GM12878 (cell line): ENCODE results near the gene CDK15. TPM values are rescaled to one million over a fixed set of nuclear protein-coding genes. Genes with fewer than 3 reads are reported as not detected.

ENCODE experiments used
- ATAC-seq: fragments of 200-7000 bp; cut with Tn5 transposase; 3 replicates; pipeline ENCODE4 v1.9.1; 2020; ENCODE audit warnings: mild to moderate bottlenecking, moderate library complexity
- BruUV-seq: library from RNA; stranded (reverse); fragments of 400-500 nt; replicated peaks from 2 replicates; lab custom pipeline; 2021; lab: Mats Ljungman, UMichigan
- CTCF ChIA-PET: fragments of 300-600 bp; sonication (Branson Sonifier 250); formaldehyde crosslinking; extraction: SDS; loops from one replicate; lab custom pipeline; 2021; ENCODE audit warnings: inconsistent platforms; lab: Yijun Ruan, JAX
- POLR2A ChIA-PET: fragments of 350-600 bp; formaldehyde crosslinking; extraction: SDS; loops from one replicate; lab custom pipeline; 2021; ENCODE audit warnings: inconsistent platforms; lab: Charles Lee
- RAD21 ChIA-PET: fragments of 300-600 bp; sonication (Branson Sonifier 250); formaldehyde crosslinking; loops from one replicate; lab custom pipeline; 2023; ENCODE audit warnings: antibody characterized with exemption; ENCODE audit not compliant: unreplicated experiment; lab: Charles Lee
- SMC1A ChIA-PET: fragments of 300-600 bp; sonication (Branson Sonifier 250); formaldehyde crosslinking; loops from one replicate; lab custom pipeline; 2023; ENCODE audit not compliant: unreplicated experiment, uncharacterized antibody; lab: Charles Lee
- DNase-seq: peaks from one replicate; pipeline ENCODE4 v3.0.0-alpha.2; 2011; ENCODE audit warnings: low read depth, low spot score
- FAIRE-seq: peaks from 3 replicates; lab custom pipeline; 2011; peaks lifted over from hg19 to GRCh38; lab: Jason Lieb, UNC
- H2AFZ ChIP-seq: 2 replicates; pipeline ENCODE4 v1.6.0; 2011; ENCODE audit warnings: low read depth, low read length, control low read depth; ENCODE audit not compliant: control insufficient read depth
- H3K27ac ChIP-seq: 2 replicates; pipeline ENCODE4 v1.5.1; 2011; ENCODE audit warnings: control low read depth; ENCODE audit not compliant: control insufficient read depth, insufficient read depth
- H3K27me3 ChIP-seq, 2 experiments: replicated peaks in 1 of 2; 2 replicates each; pipeline versions ENCODE4 v1.6.0 to v1.6.1; 2011; ENCODE audit warnings: low read length in 1 of 2; ENCODE audit not compliant: control insufficient read depth in 2 of 2, insufficient read depth in 2 of 2
- H3K36me3 ChIP-seq, 2 experiments: 2 replicates each; pipeline ENCODE4 v1.5.1; 2011; ENCODE audit warnings: low read length in 1 of 2; ENCODE audit not compliant: control insufficient read depth in 2 of 2, insufficient read depth in 2 of 2
- H3K4me1 ChIP-seq: 2 replicates; pipeline ENCODE4 v1.6.1; 2011; ENCODE audit warnings: mild to moderate bottlenecking, low read length, moderate library complexity, mixed read lengths; ENCODE audit not compliant: control insufficient read depth, insufficient read depth
- H3K4me2 ChIP-seq: 2 replicates; pipeline ENCODE4 v1.6.0; 2011; ENCODE audit warnings: control low read depth; ENCODE audit not compliant: control insufficient read depth, insufficient read depth
- H3K4me3 ChIP-seq: fragments of 200-600 bp; sonication (generic); 2 replicates; pipeline ENCODE4 v1.5.1; 2016
- H3K79me2 ChIP-seq: 2 replicates; pipeline ENCODE4 v1.6.0; 2011; ENCODE audit warnings: low read length; ENCODE audit not compliant: control insufficient read depth, insufficient read depth
- H3K9ac ChIP-seq: 2 replicates; pipeline ENCODE4 v1.8.0; 2011; ENCODE audit warnings: low read length, control low read depth, mixed read lengths; ENCODE audit not compliant: control insufficient read depth, insufficient read depth
- H3K9me3 ChIP-seq: replicated peaks from 3 replicates; pipeline ENCODE4 v1.5.1; 2011; ENCODE audit warnings: mild to moderate bottlenecking, low read length; ENCODE audit not compliant: control insufficient read depth, insufficient read depth
- H4K20me1 ChIP-seq: 2 replicates; pipeline ENCODE4 v1.6.0; 2011; ENCODE audit not compliant: control insufficient read depth, insufficient read depth
- ASH2L ChIP-seq: fragments of 300-600, 200-600 bp; sonication (generic); IDR thresholded peaks from 2 replicates; pipeline ENCODE4 v1.6.1; 2017; ENCODE audit warnings: low read depth, mild to moderate bottlenecking, borderline replicate concordance
- CHD2 ChIP-seq: IDR thresholded peaks from 2 replicates; pipeline ENCODE4 v1.6.1; 2011; ENCODE audit warnings: low read depth, low read length, improper control_type of control experiment, borderline replicate concordance
- GATAD2B ChIP-seq: fragments of 450-650 bp; conservative IDR thresholded peaks from 2 replicates; pipeline ENCODE4 v1.6.1; 2017; ENCODE audit warnings: low read depth, mild to moderate bottlenecking, moderate library complexity
- NFXL1 ChIP-seq: fragments of 450-650 bp; IDR thresholded peaks from 2 replicates; pipeline ENCODE4 v1.6.1; 2017; ENCODE audit warnings: antibody characterized with exemption, mild to moderate bottlenecking, borderline replicate concordance
- RB1 ChIP-seq: fragments of 450-650 bp; formaldehyde crosslinking; IDR thresholded peaks from 2 replicates; pipeline ENCODE4 v1.6.1; 2017; ENCODE audit warnings: mild to moderate bottlenecking, borderline replicate concordance
- RUNX3 ChIP-seq: IDR thresholded peaks from 2 replicates; pipeline ENCODE4 v1.6.1; 2012; ENCODE audit warnings: low read length, inconsistent platforms
- SMC3 ChIP-seq: IDR thresholded peaks from 2 replicates; pipeline ENCODE4 v1.6.1; 2011; ENCODE audit warnings: low read length, improper control_type of control experiment, borderline replicate concordance
- YBX1 ChIP-seq: fragments of 450-650 bp; IDR thresholded peaks from 2 replicates; pipeline ENCODE4 v1.6.1; 2016; ENCODE audit warnings: antibody characterized with exemption
- ZSCAN29 ChIP-seq: fragments of 450-650 bp; IDR thresholded peaks from 2 replicates; pipeline ENCODE4 v1.6.1; 2017; ENCODE audit warnings: mild to moderate bottlenecking, moderate library complexity
- ZZZ3 ChIP-seq: IDR thresholded peaks from 2 replicates; pipeline ENCODE4 v1.6.1; 2011; ENCODE audit warnings: low read depth; ENCODE audit not compliant: control insufficient read depth, insufficient read length
- WGBS: methylation state at CpG from one replicate; pipeline ENCODE4 v1.1.6; 2016; ENCODE audit warnings: low lambda C conversion rate; ENCODE audit not compliant: insufficient replicate concordance, insufficient coverage; ENCODE audit errors: missing lambda C conversion rate; 5-methylcytosine and 5-hydroxymethylcytosine counted together
- in situ Hi-C: fragments of 300-500 bp; cut with MboI; formaldehyde crosslinking; loops from 9 replicates; pipeline ENCODE4 v1.14.3; 2018; ENCODE audit warnings: mixed read lengths
- intact Hi-C: fragments of 100-400 bp; cut with micrococcal nuclease; formaldehyde crosslinking; loops from one replicate; pipeline ENCODE4 v1.14.2; 2022; ENCODE audit not compliant: unreplicated experiment
- polyA plus RNA-seq, 11 experiments: library from polyadenylated mRNA; depleted of rRNA in 4 of 11; unstranded in 6 of 11; stranded (reverse) in 5 of 11; fragments of >200 nt; fragmentation: Nextera tagmentation in 4 of 11; fragmentation: Illumina TruSeq in 1 of 11; extraction: Ambion mirVana in 4 of 11; extraction: Trizol in 1 of 11; gene quantifications; 1 replicate in 1 of 11; 2 replicates in 10 of 11; pipeline versions ENCODE4 v1.2.1 to v1.2.3, GENCODE V29; 2011 to 2016; ENCODE audit warnings: inconsistent platforms in 2 of 11, missing spikeins in 2 of 11, low read depth in 1 of 11
- total RNA-seq, 4 experiments: library from RNA; depleted of rRNA in 3 of 4; stranded (reverse); fragments of >200 nt in 3 of 4; fragmentation: Illumina TruSeq in 1 of 4; extraction: Trizol in 1 of 4; gene quantifications; 2 replicates each; pipeline versions ENCODE4 v1.2.1 to v1.2.3, GENCODE V29; 2013 to 2021

The CDK15 gene
- total and polyA plus RNA-seq, 10 of the 15 experiments (the other 5 are each of a cell fraction or from before 2014, with no cell fraction given) = 0.01 to 0.04 TPM; not detected in 8

DNA sequence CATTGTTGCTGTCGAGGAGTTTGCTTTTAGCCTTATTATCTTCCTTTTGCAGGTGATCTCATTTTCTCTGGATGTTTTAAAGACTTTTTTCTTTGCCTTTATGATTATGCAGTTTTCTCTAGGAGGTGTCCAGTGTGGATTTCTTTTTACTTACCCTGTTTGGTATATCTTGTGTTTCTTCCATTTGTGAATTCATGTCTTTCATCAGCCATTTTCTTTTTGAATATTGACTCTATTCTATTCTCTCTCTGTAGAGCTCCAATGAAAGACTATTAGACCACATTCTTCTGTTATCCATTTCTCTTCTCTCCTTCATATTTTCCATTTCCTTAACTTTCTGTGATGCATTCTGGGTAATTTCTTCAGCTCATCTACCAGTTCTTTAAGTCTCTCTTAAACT, 34.4 kb downstream of the CDK15 start:
- DNase-seq (no peak), FAIRE-seq (peak; percentile 23), ATAC-seq (no peak)
- H2AFZ ChIP-seq = no peak overlapping the region
- H3K27ac ChIP-seq = no peak overlapping the region
- H3K9ac ChIP-seq = no peak overlapping the region
- 0% methylated on average over 1 of the region's 1 CpG for WGBS
- SMC1A ChIA-PET = no interaction called here
- H3K79me2 ChIP-seq = no peaks in the 10 kb centered on the region
- TF ChIP-seq YBX1 (no peak), GATAD2B (no peak), ASH2L (no peak), NFXL1 (no peak), RB1 (no peak), ZSCAN29 (no peak), ZZZ3 (no peak), RUNX3 (no peak), SMC3 (no peak), CHD2 (no peak)
- no peak overlapping the region for H3K4me3 ChIP-seq
- POLR2A ChIA-PET = interaction anchor here (0.5 kb wide), 1 partner anchor 322 kb away, joined by 6 read pairs; no protein-coding TSS in a partner anchor
- H4K20me1 ChIP-seq = no peaks in the 10 kb centered on the region
- RAD21 ChIA-PET = no interaction called here
- no peaks in the 10 kb centered on the region for H3K9me3 ChIP-seq
- no TSS peak for BruUV-seq
- no peaks in the 10 kb centered on the region for H3K4me1 ChIP-seq
- no peaks in the 10 kb centered on the region for H3K36me3 ChIP-seq
- CTCF ChIA-PET = interaction anchor here (0.7 to 0.9 kb wide), 2 partner anchors 20 to 338 kb away, joined by 3 read pairs; no protein-coding TSS in a partner anchor
- in situ Hi-C loops (no loop called here), intact Hi-C loops (no loop called here)
- no peak overlapping the region for H3K4me2 ChIP-seq
- no peaks in the 10 kb centered on the region for H3K27me3 ChIP-seq
